ENCODE results near the gene PRR4. TPM values are rescaled to one million over a fixed set of nuclear protein-coding genes. Genes with fewer than 3 reads are reported as not detected.

The PRR4 gene, protein sequence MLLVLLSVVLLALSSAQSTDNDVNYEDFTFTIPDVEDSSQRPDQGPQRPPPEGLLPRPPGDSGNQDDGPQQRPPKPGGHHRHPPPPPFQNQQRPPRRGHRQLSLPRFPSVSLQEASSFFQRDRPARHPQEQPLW
- 9.2 TPM for total RNA-seq

DNA sequence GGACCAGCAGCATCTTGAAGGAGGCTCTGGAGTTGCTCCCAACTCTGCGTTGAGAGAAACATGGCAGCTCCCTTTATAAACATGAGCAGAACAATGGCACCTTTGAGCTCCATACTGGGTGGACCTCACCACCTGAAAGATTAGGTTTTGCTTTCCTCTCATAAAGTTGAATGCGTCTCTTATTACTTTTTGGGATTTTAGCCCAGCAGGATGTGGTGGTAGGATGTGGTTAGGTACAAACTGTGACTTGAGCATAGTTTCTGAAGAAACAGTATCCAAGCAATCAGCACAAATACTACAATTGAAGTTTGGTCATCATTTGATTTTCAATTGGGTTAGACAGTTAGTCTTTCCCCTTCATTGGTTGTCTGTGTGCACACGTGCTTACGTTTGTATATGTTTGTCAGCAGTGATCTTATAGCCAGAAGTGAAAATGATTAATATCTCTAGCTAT lies at the start of gene PRR4:
PRR4 (minus strand) TSS at position 51 of the 454 bp plus-strand sequence; CDS start at position 13, 38 bp downstream.
- DNase-seq (ENCODE audit: low spot score) = no peak
- intact Hi-C loops (cut with DNase I) = no loop called here
- no peak for ATAC-seq

DNA sequence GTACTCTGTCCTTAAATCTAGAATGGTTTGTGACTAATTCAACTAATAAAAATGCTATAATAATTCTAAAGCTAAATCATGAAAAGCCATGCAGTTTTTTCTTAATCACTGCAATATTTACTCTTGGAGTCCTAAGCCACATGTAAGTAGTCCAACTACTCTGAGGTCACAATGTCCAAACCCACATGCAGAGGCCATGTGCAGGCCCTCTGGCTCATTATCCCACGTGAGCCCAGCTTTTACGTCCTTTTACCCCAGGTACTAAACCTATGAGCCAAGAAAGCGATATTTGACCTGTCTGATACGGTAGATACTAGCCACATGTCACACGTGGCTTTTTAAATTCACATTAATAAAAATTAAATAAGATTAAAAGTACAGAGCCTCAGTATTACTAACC lies 47.6 kb upstream of the PRR4 start:
- ATAC-seq (no peak), DNase-seq (ENCODE audit: low spot score) (no peak)
- intact Hi-C loops (cut with DNase I) = no loop called here

DNA sequence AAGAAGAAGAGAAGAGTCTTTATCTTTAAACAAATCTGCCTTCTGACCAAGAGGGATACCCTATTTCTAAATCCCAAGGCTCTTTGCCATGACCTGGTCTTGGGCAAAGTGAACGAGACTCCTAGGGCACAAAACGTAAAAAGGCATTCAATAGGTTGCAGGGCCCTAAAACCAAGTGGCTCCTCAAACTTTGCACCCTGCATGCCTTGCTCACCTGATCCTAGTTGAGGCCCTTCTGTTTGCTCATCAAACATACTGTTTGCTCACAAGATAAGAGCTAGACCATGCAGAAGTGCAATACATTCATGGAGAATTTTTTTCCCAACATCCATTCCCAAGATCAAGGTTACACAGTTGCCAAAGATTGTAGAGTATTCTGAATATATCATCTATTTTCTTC lies 42.7 kb upstream of the PRR4 start:
- no peak for ATAC-seq
- no peak for DNase-seq (ENCODE audit: low spot score)
- intact Hi-C loops (cut with DNase I) = no loop called here

DNA sequence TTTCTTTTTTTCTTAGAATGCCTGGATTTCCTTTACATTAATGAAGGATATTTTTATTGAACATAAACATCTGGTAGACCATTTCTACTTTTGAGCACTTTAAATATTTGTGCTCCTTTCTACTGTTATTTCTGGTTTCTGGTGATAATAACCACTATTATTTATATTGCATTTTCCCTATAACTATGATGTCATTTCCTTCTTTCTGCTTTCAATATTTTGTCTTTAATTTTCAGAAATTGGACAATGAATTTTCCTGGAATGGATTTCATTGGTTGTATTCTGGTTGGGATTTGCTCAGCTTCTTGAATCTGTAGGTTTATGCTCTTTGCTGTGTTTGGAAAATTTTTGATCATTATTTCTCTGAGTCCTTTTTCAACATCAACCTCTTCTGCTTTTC lies 40.0 kb upstream of the PRR4 start:
- intact Hi-C loops (cut with DNase I) = no loop called here
- DNase-seq (ENCODE audit: low spot score) (no peak), ATAC-seq (no peak)

DNA sequence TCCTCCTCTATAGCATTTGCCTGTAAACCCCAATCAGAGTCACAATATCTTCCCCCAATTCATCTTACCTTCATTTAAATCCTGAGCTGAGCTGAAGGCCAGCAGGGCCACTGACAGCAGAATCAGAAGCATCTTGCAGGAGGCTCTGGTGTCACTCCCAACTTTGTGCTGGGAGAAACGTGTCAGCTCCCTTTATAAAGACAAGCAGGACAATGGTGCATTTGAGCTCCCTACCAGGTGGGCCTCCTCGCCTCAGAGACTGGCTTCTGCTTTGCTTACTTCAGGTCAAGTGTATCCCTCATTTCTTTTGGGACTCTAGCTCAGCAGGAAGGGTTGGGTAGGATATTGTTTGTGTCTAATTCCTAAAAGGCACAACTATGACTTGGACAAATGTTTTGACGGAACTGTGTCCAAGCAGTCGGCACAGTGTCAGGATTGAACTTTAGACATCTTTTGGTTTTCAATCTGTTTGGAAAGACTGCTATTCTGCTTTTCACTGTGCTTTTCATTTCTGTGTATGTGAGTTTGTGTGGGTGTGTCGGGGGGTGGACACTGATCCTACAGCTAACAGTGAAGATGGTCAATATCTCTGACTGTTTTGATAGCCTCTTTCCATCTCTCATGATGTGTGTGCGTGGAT lies 34.9 kb upstream of the PRR4 start, which contains the start of gene PRH1:
PRH1 (minus strand) TSS at position 170 of the 640 bp plus-strand sequence; CDS start at position 132, 38 bp downstream.
- no peak for DNase-seq (ENCODE audit: low spot score)
- intact Hi-C loops (cut with DNase I) = no loop called here
- ATAC-seq = no peak

DNA sequence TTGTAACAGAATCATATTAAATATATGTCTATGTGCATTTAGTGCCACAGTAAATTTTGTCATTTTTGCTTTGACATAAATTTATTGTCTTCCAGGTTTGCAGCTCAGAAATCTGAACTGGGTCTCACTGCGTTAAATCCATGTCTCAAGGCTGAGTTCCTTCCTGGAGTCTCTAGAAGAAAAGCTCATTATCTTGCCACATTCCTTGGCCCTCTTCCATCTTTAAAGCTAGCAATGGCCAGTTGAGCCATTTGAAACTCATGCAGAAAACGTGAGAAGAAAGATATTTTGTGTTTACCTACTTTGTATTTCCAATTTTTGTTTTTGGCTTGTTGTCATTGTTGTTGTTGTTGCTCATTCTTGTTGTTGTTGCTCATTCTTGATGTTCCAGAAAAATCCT lies 24.1 kb upstream of the PRR4 start:
- no peak for DNase-seq (ENCODE audit: low spot score)
- ATAC-seq = no peak
- intact Hi-C loops (cut with DNase I) = no loop called here

DNA sequence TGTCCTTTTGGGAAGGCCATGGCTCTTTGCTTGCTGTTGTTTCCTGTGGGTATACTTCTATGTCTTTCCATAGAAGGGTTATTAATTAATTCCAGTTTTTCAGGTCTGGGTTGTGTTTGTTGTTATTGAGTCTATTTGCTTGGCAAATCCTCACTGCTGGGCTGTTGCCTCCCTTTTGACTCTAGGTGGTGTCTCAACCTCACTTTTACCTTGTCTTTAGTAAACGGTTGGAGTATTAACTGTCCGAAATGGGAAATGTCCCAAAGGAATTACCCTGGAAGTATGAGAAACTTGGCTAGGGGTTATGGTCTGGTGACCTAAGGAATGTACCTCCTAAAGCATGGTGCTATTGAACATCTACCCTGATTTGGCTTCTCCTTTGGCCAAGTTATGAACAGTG lies 18.1 kb upstream of the PRR4 start:
- ATAC-seq (no peak), DNase-seq (ENCODE audit: low spot score) (no peak)
- intact Hi-C loops (cut with DNase I) = no loop called here

DNA sequence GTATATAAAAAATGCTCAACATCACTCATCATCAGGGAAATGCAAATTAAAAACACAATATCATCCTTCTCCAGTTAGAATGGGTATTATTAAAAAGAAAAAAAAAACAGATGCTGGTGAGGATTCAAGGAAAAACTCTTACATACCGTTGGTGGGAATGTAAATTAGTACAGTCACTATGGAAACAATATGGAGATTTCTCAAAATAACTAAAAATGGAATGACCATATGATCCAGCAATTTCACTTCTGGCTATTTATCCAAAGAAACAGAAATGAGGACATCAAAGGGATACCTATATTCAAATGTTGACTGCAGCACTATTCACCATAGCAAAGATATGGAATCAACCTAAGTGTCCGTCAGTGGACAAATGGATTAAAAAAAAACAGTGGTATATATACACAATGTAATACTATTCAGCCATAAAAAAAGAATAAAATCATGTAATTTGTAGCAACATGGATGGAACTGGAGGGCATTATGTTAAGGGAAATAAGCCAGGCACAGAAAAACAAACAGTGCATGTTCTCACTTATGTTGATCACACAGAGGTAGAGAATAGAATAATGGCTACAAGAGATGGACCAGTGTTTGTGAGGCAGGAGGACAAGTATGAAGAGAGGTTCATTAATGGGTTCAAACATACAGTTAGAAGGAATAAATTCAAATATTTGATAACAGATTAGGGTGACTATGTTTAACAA lies 14.4 kb upstream of the PRR4 start:
- no peak for DNase-seq (ENCODE audit: low spot score)
- intact Hi-C loops (cut with DNase I) = no loop called here
- ATAC-seq = no peak

DNA sequence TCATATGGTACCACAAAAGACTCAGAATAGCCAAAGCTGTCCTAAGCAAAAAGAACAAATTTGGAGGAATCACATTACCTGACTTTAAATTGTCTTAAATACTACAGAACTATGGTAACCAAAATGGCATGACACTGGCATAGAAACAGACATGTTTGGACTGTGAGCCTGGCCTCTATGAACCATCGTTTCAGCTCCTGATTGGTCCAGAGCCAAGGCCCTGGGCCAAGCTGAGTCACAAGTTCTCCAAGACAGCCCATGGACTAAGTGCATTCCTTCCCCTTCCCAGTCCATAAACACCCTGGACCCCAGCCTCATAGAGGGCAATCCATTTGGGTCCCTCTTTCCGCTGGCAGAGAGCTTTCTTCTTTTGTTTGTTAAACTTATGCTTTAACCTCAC lies 12.1 kb upstream of the PRR4 start:
- no peak for ATAC-seq
- DNase-seq (ENCODE audit: low spot score) = no peak
- intact Hi-C loops (cut with DNase I) = no loop called here

DNA sequence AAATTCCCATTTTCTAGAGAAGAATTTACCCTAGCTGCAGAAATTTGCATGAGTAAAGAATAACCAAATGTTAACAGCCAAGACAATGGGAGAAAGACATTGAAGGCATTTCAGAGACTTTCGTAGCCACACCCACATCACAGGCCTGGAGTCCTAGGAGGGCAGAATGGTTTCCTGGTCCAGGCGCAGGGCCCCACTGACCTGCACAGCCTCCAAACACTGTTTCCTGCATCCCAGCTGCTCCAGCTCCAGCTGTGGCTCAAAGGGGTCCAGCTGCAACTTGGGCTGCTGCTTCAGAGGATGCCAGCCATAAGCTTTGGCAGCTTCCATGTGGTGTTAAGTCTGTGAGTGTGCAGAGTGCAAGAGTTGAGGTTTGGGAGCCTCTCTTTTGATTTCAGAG lies 6.5 kb upstream of the PRR4 start:
- DNase-seq (ENCODE audit: low spot score) (no peak), ATAC-seq (no peak)
- intact Hi-C loops (cut with DNase I) = no loop called here

DNA sequence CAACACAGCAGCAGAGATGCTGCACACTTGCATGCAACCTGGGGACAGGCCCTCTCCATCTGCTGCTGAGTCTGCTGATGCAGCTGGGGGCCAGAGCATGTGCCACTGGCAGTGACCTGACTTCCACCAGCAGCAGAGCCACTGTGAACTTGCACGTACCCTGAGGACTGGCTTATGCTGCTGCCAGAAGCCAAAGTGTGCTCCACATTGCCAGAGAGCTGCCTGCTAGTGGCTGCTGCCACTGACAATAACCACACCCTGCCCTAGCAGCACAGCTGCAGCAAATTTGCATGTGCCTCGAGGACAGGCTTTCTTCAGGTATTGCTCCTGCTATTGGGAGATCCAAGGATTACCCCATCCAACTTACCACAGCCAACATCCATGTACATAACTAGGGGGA lies 4.5 kb upstream of the PRR4 start:
- intact Hi-C loops (cut with DNase I) = no loop called here
- ATAC-seq (no peak), DNase-seq (ENCODE audit: low spot score) (no peak)

DNA sequence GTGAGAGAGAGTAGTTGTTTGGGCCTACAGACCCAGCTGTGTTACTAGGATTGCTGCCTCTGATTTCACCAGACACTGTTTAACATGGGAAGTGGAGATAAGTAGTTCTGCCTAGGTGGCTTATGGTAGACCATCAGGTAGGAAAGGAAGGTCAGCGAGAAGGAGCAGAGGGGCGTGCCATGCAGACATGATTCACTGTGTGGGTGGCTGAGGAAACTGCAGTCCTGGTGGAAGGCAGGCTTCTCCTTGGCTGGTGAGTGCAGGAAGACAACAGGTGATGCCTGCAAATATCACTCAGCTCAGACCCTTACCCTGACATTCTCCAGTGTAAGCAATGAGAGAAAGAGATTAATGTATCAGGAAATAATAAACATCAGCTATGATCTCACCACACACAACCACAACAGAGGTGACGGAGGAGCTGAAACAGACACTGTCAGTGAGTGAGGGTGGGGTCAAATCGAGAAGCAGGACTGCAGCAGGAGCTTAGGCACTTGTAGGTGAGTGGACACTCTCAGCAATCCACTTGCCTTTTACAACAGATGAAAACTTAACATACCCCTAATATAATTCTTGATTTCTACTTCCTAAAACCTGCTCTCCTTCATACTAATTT lies 2.1 kb upstream of the PRR4 start:
- DNase-seq (ENCODE audit: low spot score) = no peak
- no peak for ATAC-seq
- intact Hi-C loops (cut with DNase I) = no loop called here

DNA sequence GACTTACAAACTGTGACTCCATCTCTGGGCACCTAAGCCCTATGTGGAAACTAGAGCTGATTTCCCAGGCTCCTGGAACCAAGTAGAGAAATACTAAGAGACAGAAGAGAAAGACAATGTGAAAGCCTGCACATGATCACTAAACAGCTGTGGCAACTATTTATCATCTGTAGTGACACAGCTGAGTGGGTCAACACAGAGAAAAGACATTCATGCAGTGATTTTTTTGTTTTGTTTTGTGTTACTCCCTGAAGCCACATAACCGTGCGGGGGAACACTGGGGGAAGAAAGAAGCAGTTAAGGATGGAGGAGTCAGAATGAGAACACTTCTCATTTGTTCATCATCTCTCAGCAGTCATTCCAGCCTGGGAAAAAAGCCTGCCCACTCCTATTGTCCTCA lies 1.5 kb downstream of the PRR4 start:
- intact Hi-C loops (cut with DNase I) = no loop called here
- ATAC-seq = no peak
- DNase-seq (ENCODE audit: low spot score) = no peak

DNA sequence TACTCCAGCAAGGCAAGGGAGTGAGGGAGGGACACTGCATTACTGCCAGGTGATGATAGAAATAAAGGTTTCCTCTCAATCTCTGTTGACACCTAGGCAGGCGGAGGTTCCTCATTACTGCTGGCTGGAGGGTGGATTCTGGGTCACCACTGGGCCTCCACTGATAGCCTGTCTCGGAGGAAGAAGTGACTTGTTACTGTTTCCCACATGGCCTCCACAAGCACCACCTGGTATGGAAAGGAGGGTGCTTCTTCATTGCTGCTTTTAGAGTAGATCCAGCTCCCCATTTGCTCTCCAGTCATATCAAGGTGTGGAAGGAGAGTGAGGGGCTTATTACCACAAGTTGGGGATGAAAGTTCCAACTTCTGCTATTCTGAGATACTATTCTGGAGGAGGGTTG lies 6.4 kb downstream of the PRR4 start:
- no peak for DNase-seq (ENCODE audit: low spot score)
- intact Hi-C loops (cut with DNase I) = no loop called here
- no peak for ATAC-seq

DNA sequence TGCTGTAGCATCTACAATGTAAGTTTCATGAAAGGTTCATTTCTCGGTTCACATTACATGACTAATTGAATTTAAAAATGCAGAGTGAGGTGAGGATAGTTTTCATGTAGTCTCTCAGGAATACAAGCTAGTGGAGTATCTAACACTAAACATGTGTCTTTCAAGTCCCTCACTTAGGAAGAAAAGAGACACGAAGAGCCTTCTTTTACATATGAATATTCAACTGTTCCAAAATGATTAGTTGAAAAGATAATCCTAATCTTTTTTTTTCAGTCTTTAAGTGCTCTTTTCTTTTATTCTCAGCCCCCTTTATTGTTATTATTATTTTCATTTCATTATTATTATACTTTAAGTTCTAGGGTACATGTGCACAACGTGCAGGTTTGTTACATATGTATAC lies 10.8 kb downstream of the PRR4 start:
- no peak for ATAC-seq
- intact Hi-C loops (cut with DNase I) = no loop called here
- no peak for DNase-seq (ENCODE audit: low spot score)

DNA sequence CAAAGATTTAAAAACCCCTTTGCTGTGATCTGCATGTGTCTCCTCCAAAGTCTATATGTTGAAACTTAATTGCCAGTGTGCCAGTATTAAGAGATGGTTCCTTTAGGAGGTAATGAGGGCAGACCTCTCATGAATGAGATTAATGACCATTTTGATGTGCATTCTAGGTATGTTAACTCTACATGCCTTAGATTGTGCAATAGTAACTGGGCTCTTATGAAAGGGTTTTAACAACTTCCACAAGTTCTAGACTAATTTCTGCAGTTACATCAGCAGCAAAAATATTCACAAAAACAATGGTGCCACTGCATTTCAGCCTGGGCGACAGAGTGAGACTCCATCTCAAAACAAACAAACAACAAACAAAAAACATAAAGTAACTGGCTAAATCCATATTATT lies 19.3 kb downstream of the PRR4 start:
- ATAC-seq = no peak
- intact Hi-C loops (cut with DNase I) = no loop called here
- no peak for DNase-seq (ENCODE audit: low spot score)

DNA sequence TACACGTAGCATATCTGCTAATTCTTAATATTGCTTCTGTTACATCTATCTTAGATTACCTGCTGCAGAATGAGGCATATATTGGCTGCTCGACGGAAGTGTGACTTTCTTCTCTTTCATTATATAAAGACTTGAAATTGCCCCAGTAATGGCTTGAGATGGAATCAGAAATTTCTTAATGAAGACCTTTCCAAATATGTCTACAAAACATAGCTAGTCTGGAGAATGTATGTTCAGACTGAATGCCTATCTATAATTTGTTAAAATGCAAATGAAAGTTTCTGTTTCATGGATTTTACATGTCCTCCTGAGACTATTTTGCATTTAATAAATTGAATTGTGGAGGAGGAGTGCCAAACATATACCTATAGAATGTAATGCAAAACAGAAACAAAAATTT lies 23.0 kb downstream of the PRR4 start, which contains the start of gene TAS2R10:
TAS2R10 (minus strand) TSS at position 101 of the 400 bp plus-strand sequence; CDS start at position 12, 89 bp downstream.
- no peak for DNase-seq (ENCODE audit: low spot score)
- intact Hi-C loops (cut with DNase I) = no loop called here
- no peak for ATAC-seq

DNA sequence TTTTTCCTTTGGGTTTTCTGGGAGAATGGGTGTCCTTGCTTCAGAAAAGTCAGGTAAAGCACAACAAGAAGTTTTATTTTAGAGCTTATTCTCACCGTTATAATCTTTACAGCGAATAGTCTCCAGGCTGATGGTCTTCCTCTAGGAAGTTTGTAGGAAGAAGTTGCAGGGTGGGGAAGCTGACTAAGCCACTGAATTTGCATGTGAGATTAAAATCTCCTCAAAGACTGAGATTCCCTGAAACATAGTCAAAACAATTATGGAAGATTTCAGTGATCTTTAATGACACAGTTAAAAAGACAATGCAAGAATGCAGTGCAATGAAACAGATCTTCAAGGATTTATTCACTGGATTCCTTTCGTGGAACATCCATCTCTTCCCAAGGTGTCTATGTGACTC lies 24.3 kb downstream of the PRR4 start:
- intact Hi-C loops (cut with DNase I) = no loop called here
- ATAC-seq = no peak

DNA sequence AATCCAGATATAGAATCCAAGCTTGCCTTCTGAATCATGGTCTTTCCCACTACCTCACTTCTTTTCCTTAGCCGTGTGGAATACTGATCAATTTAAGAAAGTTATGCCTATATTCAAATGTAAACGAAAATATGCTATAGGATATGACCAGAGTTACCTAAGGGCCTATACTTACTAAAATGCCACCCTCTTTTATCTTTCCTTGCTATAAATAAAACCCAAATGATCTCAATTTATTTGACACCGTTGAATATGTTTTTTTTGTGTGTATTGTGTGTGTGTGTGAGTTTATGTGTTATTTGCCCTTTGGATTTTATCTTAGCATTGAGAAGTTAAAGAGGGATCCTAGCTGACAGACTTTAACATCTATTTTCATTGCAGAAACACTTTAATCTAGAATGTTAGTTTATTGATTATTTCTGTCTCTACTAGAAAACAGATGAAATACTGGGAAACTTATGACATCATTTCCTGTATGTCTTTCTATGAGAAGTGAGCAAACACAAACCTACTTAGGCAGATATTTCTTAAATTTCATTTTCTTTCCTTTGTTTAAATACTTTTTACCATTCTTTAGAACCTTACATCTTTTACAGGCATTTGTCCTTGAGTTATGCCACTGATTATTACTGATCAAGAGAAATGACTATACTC lies 37.3 kb downstream of the PRR4 start:
- ATAC-seq (no peak), DNase-seq (ENCODE audit: low spot score) (no peak)
- intact Hi-C loops (cut with DNase I) = no loop called here

More for the DNA sequence above, 24.3 kb downstream of the PRR4 start:
- no peak for DNase-seq (ENCODE audit: low spot score)

DNA sequence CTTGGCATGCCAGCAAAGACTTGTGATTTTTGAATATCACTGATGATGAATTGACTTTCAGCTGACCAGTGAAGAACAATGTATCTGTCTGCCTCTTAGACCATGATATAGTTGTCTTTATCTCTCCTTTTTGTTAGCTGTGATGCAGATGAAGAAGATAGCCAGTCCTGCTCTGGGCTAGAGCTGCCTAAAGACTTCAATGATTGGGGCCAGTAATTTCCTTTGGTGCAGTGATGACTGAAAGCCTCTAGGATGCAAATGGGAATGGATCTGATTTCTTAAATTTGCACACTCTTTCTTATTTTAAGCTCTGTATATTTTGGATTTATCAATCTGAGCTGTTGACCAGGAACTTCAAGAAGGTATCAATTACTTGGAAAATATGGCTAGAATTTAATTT lies 39.2 kb downstream of the PRR4 start, which contains the start of gene TAS2R9:
TAS2R9 (minus strand) TSS at position 101 of the 400 bp plus-strand sequence; CDS start at position 8, 93 bp downstream.
- no peak for ATAC-seq
- intact Hi-C loops (cut with DNase I) = no loop called here
- DNase-seq (ENCODE audit: low spot score) = no peak
